Islet precursor cell (in vitro differentiated cells): Measurements from ENCODE around the gene SLIT3.

Source experiments
- DNase-seq: peaks from one replicate; pipeline ENCODE4 v3.0.0-alpha.2; 2018

The SLIT3 gene

DNA sequence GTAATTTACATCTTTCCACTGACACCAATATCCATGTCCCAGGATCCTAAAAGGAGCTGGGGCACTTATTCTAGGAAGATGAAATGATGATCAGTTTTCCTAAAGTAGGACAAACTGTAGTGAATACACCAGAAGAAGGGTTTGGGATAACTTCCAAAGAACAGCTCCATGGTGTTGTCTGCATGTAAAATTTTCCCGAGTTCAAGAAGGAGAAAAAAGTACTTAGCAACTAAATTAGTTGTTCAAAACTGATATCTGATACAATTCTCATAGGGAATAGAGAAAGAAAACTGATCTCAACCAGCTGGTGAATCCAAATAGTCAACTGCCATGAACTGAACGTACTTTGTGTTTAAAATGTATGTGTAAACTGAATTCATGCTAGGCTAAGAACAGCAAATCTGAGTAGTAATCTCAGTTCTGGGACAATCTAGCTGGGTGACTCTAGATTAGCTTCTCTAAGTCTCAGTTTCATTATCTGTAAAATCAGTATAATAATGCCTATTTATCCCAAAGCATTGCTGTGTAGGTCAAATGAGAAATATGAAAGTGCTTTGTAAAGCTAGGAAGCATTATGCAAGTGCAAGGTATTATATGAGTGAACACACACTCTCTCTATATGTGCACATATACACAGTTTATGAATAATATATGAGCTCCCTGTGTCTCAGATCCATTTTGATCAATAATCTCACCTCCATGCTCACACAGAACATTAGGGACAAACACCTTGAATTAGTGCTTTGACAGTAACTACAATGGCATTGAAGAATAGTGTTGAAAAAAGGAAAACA is 357.7 kb downstream of the SLIT3 start:
- no peak for DNase-seq

- DNase-seq, result no peak
Measured at GRCh38 chr5:168941901-168942300, 359.0 kb downstream of the SLIT3 start.

DNA sequence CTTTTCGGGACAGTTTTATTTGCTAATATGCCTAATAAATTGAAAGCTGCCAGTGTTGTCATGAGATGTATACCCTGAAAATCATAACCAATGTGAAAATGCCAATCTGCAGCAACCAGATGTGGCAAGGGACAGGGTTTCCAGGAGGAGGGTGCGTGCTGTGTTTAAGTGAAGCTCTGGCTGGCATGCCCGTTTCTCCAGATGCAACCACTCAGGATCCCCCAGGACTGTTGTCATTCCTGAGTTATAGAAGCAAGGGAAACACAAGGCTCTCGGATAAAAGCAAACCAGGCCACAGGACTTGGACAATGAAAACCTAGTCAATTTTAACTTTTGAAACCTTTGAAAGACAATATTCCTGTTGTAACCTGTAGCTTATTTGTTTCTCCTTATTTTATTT is 360.2 kb downstream of the SLIT3 start:
- no peak for DNase-seq

DNA sequence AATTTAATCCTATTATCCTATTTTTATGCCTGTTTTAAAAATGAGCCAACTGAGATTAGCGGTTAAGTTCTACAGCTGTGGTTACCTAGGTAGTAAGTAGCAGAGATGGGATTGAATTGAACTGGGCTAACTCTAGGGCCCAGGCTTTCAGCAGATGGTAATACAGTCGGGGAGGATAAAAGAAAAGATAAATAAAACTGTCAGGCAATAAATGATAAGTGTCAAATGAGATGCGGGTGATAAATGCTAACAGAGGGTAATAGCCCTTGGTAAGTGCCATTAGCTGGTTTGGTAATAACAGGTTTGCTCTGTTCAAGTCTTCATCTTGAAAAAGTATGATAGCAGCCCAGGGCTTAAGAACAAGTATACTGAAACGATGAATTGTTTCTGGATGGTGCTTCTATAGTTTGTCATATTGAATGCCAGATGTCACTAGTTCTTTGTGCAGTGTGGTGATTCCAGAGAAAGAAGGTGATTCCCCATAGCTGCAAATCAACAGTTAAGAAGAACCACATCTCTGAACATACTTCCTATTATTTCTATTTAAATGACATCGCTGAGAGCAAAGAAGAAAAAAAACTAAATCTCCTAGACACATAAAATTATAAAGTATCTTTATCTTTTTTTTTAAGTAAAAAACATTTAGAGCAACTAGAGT is 360.9 kb downstream of the SLIT3 start:
- no peak for DNase-seq

- no peak for DNase-seq
Measured at GRCh38 chr5:168939156-168939800, 361.7 kb downstream of the SLIT3 start.

GRCh38 chr5:168936511-168936910 is 364.4 kb downstream of the SLIT3 start:
- DNase-seq, result no peak

DNA sequence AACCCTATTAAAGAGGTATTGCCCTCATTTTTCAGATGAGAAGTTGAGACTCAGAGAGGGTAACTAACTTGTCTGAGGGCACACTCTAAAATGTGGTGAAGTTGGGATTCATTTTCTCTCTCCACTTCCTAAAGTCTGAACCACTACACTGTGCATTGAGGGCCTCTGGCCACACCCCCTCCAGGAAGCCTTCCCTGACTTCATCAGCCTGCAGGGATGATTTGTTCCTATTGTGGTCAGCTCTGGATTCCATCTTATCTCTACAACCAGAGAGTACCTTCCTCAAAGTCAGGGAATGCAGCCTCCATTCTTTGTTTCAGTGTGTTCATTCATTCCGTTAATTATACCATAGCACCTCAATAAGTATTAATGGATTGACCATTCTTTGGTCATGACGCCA is 365.8 kb downstream of the SLIT3 start:
- DNase-seq, result peak; percentile 76

DNA sequence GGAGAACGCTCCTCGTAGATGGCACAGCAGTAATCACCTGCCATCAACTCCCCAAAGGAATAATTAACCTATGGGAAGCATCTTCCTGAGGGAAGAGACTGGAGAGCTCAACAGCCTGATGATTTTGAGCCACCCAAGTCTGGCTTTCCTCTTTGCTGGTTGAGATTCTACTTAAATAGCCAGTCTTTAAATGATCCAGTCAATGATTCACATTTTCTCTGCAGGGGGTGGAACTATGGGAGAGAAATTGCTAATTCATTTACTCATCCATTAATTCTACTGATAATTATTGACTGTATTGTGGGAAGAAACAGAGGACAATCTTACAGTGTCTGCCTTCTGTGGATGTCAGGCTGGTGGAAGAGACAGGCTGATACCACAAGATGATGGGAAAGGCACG is 366.8 kb downstream of the SLIT3 start:
- DNase-seq, result no peak

GRCh38 chr5:168932400-168933189 is 368.3 kb downstream of the SLIT3 start:
- DNase-seq, result no peak

- DNase-seq, result no peak
Measured at GRCh38 chr5:168931638-168932345, 369.1 kb downstream of the SLIT3 start.

GRCh38 chr5:168929656-168930055 is 371.3 kb downstream of the SLIT3 start:
- no peak for DNase-seq

DNA sequence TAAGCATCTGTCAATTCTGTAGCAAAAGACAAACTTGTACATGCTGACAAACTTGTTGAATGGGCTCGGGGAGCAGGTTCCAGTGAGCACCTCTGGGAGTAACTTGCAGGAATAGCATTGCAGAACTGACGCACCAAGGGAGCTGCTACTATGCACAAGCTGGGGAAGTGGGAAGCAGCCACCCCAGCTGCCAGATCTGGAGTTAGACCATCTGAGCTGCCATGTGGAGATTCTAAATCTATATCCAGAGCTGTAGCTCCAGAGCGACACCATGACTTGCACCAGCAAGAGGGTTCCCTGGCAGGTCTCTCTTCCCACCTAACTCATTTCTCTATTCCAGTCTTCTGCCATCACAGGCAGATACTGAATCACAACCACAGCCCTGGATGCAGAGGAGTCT is 375.8 kb downstream of the SLIT3 start:
- no peak for DNase-seq

DNA sequence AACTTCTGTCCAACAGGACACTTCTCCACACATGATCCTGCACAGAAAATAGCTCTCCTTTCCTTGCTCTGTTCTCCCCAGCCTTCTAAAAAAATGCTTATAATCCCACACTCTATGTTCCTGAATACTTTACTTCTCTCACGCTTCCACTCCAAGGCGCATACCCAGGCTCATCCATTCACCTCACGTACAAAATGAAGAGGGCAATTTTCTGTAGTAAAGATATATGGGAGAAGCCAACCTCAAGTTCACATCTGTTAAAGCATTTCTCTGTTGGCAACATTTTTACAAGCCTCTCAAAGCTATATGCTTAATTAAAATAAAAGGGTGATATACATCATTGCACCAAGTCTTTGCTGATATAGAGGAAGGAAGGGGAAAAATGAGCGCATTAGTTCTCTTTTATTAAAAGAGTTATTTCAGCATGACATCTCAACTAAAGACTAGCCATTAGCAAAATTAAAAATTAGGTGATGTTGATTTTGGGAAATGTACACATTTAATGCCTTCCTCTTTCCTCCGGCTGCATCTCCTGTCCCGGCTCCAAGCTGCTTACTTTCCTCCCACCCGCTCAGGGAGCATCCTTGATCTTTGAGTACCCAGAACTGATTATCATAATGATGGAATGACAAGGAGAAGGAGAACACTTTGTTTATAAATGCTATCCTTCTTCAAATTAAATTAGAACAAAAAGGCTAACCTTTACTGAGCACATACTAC is 379.6 kb downstream of the SLIT3 start:
- DNase-seq, result no peak

- no peak for DNase-seq
Measured at GRCh38 chr5:168920019-168920810, 380.7 kb downstream of the SLIT3 start.

DNA sequence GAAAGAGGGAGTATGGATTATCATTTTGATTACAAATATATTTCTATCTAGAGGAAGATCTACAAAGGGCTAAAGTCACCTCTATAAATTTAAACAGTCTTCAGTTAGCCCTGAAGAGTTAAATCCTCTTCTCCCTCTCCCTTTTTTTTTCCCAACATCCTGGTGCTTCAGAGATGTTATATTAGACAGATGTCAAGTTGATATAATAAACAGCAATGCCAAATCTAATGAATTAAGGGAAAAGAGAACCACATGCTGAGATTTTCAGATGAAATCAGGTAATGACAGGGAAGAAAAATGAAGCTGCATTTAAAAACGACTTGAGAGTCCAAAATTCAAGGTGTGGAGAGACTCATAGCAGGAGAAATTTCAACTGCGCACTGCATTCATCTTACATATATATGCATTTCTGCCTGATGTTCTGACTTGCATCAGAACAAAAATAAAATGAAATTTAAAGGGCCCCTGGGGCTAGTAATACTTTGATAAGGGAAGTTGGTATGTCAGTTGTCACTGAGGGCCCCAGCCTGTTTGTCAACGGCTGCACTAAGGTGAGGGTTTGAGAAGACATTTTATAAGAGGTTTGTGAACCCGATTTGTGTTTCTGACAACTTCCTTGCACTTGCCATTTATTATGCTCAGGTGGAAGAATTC is 382.9 kb downstream of the SLIT3 start:
- no peak for DNase-seq

DNA sequence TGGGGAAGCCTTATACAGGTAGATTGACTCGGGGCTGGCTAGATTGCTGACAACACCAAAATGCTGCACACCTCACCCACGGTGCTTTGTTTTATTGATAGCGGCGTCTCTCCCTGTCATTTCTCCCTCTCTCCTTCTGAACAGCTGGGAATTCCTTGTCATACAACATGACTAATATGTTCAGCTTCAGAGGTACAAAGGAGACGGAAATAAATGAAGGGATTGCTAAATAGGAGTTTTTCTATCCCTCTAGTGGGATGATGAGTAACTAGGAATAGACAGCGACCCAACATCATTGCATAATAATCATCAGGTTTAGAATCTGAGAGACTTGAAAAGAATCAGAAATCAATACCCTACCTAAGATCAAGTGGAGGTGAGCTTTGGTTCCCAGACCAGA is 384.1 kb downstream of the SLIT3 start:
- DNase-seq, result no peak

DNA sequence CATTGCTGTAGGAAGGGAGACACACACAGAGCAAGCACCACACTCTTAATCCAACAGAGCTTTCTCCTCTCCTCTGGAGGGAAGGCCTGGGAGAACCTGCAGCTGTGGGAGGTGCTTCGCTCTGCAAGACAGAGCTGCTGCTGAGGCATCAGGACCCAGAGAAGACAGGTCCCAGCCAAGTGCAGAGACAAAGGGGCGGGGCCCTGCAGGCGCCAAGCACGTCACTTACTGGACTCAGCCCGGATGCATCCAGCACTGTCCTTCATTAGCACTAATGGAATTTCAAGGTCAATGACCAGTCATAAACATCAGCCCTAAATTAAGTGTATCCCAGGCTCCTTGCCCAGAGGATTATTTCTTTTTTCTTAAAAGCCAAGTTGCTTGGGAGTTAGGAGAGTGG is 384.7 kb downstream of the SLIT3 start:
- peak; percentile 84 for DNase-seq

DNA sequence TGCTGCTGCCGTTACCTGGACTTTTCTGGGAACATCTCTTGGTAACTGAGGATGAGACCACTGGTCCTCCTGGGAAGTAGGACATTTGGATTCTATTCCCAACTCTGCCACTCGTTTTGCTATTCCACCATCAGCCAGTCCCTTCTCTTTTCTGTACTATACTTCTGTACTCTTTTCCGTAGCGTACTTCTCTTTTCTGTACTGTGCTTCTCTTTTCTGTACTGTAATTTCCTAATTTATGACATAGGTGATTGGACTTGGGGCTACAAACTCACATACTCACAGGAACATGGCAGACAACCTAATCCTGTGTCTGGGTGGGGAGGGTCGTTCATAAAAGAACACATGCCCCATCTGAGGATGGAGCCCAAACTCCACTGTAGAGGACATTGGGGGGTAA is 386.4 kb downstream of the SLIT3 start:
- no peak for DNase-seq

- no peak for DNase-seq
Measured at GRCh38 chr5:168910874-168911273, 390.1 kb downstream of the SLIT3 start.

- DNase-seq, result peak; percentile 89
Measured at GRCh38 chr5:168908207-168908606, 392.7 kb downstream of the SLIT3 start.

DNA sequence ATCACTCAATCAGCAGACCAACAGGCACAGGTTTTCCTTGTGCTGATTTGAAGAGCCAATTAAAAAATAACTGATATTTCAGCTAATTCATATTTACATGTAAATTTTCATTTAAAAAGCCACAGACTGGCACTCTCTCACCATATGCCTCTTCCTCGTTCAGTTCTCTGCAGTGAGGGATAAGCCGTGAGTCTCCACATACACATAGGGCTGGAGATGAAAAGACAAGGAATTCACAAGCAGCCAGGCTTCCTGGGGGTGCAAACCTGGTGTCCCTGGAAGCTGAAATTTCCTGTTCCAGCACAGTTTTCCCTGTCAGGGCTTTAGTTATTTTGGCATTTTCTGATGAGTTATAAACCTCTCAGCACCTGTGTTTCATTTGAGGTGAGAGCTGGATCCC is 397.9 kb downstream of the SLIT3 start:
- no peak for DNase-seq
